Bronchial epithelial cell (primary cell): ENCODE data around the gene CACNB4. TPM values are rescaled to one million over a fixed set of nuclear protein-coding genes. Genes with fewer than 3 reads are reported as not detected.

ENCODE experiments used
- DNase-seq: peaks from one replicate; pipeline ENCODE4 v3.0.0-alpha.2; 2010; ENCODE audit warnings: low read depth
- FAIRE-seq: peaks from 2 replicates; lab custom pipeline; 2011; peaks lifted over from hg19 to GRCh38; lab: Jason Lieb, UNC
- H3K27me3 ChIP-seq: 2 replicates; pipeline ENCODE4 v1.5.1; 2011; ENCODE audit warnings: low read length; ENCODE audit not compliant: control insufficient read depth, insufficient read depth
- H3K36me3 ChIP-seq: 2 replicates; pipeline ENCODE4 v1.5.1; 2011; ENCODE audit warnings: low read length; ENCODE audit not compliant: control insufficient read depth, insufficient read depth
- H3K4me3 ChIP-seq: 2 replicates; pipeline ENCODE4 v1.5.1; 2011; ENCODE audit warnings: mild to moderate bottlenecking, low read depth, low read length, control low read depth
- total RNA-seq: library from RNA; depleted of rRNA; stranded (reverse); fragments of >200 nt; gene quantifications from 2 replicates; pipeline ENCODE4 v1.2.1, GENCODE V29; 2014
- TF ChIP-seq, protein P1 (sequence below): IDR thresholded peaks from 2 replicates; pipeline ENCODE4 v1.5.1; 2011; ENCODE audit warnings: mild to moderate bottlenecking, moderate library complexity, low read length, control low read depth, inconsistent platforms; ENCODE audit not compliant: insufficient read depth, severe bottlenecking

The CACNB4 gene
- total RNA-seq, 1 donor from 2014 or later: 0.53 TPM

DNA sequence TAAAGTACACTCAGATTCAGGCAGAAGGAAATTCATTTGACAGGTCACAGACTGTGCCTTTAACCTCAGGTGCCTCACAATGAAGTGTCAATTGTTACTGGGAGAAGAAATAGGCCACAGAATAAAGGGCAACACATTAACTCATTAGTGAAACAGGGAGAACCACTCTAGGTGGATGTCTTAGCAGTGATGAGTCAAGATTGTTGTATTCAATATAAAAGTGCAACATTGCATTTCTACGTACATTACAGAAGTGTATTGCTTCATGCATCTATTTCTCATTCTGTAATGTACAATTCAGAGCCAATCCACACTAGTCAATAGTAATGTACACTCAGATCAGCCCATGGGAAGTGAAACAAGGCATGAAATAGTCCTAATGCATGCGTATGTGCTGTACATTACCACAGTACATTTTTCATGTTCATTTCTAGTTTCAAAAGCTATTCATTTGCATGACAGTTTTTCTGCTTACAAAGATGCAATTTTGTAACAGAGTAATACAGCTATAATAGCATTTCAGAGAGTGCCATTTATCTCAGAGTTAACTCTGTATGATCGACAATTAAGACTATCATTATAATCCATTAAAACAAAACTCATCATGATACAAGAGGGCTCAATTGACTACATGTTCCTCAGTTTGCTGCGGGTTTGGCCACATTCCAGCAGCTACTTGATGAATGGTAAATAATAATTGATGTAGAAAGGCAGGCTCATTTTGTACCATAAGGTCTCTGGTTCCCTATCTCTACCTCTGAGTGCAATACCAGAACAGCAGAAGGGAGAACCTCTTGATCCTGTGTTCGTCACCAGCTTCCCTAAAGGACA lies 258.4 kb downstream of the CACNB4 start:
- Histone ChIP-seq H3K27me3 (no peaks in the 10 kb centered on the region), H3K36me3 (no peaks in the 10 kb centered on the region), H3K4me3 (no peak overlapping the region)
- TF ChIP-seq, protein P1, sequence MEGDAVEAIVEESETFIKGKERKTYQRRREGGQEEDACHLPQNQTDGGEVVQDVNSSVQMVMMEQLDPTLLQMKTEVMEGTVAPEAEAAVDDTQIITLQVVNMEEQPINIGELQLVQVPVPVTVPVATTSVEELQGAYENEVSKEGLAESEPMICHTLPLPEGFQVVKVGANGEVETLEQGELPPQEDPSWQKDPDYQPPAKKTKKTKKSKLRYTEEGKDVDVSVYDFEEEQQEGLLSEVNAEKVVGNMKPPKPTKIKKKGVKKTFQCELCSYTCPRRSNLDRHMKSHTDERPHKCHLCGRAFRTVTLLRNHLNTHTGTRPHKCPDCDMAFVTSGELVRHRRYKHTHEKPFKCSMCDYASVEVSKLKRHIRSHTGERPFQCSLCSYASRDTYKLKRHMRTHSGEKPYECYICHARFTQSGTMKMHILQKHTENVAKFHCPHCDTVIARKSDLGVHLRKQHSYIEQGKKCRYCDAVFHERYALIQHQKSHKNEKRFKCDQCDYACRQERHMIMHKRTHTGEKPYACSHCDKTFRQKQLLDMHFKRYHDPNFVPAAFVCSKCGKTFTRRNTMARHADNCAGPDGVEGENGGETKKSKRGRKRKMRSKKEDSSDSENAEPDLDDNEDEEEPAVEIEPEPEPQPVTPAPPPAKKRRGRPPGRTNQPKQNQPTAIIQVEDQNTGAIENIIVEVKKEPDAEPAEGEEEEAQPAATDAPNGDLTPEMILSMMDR: no peak
- peak; percentile 81 for DNase-seq
- peak; percentile 13 for FAIRE-seq

DNA sequence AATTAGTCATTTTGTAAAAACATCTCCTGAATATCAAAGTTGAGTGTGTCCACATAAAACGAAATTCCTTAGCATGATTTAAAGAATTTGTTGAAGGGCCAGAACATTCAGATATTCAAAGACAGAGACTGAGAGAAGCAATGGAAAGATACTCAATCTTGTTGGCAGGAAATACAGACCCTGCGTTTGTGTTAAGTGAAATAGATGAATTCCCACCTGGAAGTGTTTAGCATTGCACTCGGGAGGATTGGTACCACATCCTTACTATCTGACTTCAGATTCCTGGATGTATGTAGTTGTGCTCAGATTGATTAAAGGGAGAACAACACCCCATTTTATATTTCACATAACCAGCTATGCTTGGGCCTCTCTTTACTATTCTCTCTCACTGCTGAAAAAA lies 260.9 kb downstream of the CACNB4 start:
- FAIRE-seq: no peak
- no peak for DNase-seq

DNA sequence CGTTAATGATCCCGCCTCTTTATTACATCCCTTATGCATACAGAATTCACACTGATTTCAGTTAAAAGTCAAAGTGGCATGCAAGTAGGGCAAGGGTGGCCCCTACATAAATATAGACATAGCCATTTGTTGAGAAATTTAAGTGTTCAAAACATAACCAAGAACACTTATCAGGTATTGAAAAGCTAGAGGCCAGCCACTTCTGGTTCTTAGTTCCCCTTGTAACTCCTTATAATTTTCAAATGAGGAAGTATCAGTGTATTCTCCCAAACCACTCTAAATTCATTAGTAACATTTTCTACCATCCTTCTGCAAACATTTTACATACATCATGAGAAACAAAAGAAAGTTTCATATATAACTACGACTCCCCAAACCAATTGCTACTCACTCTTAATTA lies 264.9 kb downstream of the CACNB4 start:
- H3K36me3 ChIP-seq: no peaks in the 10 kb centered on the region
- DNase-seq (no peak), FAIRE-seq (no peak)
- TF ChIP-seq, protein P1: no peak
- H3K4me3 ChIP-seq: no peak overlapping the region
- no peaks in the 10 kb centered on the region for H3K27me3 ChIP-seq

More for the DNA sequence above, 260.9 kb downstream of the CACNB4 start:
- H3K27me3 ChIP-seq: no peaks in the 10 kb centered on the region
- H3K4me3 ChIP-seq: no peak overlapping the region
- TF ChIP-seq, protein P1: no peak
- H3K36me3 ChIP-seq: no peaks in the 10 kb centered on the region

DNA sequence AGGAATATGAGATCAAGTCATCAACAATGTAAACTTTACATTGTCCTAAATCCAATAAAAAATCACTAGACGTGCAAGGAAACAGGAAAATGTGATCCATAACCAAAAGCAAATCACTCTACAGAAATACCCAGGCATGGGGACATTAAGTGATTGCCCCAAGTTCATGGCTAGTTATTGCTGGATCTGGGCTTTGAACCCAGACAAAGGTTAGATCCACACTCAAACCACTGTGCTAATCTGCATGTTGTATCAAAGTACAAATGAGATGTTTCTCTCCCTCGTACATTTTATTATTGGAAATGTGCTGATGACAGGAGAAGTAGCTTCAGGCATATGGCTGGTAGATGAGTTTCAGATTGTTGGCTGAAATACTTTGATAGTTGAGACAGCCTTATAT lies 267.9 kb downstream of the CACNB4 start:
- Histone ChIP-seq H3K36me3 (no peaks in the 10 kb centered on the region), H3K27me3 (no peaks in the 10 kb centered on the region), H3K4me3 (no peak overlapping the region)
- no peak for DNase-seq
- FAIRE-seq: no peak
- TF ChIP-seq, protein P1: no peak

DNA sequence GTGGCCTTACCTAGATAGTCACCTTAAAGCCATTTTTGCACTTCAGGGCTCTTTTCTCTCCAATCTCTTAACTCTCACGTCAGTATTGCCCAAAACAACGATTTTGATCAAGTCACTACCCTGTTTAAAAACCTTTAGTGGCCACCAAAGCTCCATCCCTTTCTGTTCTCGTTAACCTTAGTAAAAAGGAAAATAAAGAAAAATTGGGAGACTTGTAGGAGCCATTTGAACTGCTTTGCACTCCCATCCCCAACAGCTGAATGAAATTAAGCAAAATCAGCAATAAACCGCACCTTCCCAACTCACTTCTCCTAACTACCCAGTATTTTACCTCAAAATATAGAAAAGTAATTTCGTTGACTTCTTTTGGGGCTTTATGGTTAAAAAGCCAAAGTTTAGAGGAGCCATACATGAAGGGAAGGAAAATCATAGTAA lies 269.9 kb downstream of the CACNB4 start:
- DNase-seq (no peak), FAIRE-seq (no peak)
- peak overlapping the region; percentile 94 for H3K4me3 ChIP-seq
- no peaks in the 10 kb centered on the region for H3K27me3 ChIP-seq
- no peaks in the 10 kb centered on the region for H3K36me3 ChIP-seq
- TF ChIP-seq, protein P1: no peak
